Loucy (cell line): ENCODE measurements around the gene NPAT.

Experiments
- H2AFZ ChIP-seq: fragments of 200-600 bp; sonication (generic); 2 replicates; pipeline ENCODE4 v1.6.0; 2016; ENCODE audit warnings: antibody characterized with exemption, mild to moderate bottlenecking, low read length, moderate library complexity
- H3F3A ChIP-seq: fragments of 200-600 bp; 2 replicates; pipeline ENCODE4 v1.6.0; 2016; ENCODE audit warnings: antibody characterized with exemption, low read depth, mild to moderate bottlenecking
- H3K27me3 ChIP-seq: fragments of 200-600 bp; sonication (generic); 2 replicates; pipeline ENCODE4 v1.6.1; 2014; ENCODE audit warnings: low read length, mild to moderate bottlenecking; ENCODE audit not compliant: insufficient read depth, poor library complexity, severe bottlenecking
- H3K36me3 ChIP-seq: fragments of 200-600 bp; sonication (generic); 2 replicates; pipeline ENCODE4 v1.6.1; 2016; ENCODE audit warnings: low read length; ENCODE audit not compliant: insufficient read depth
- H3K4me1 ChIP-seq: fragments of 200-600 bp; sonication (generic); 2 replicates; pipeline ENCODE4 v1.5.1; 2014; ENCODE audit warnings: low read length, mild to moderate bottlenecking; ENCODE audit not compliant: insufficient read depth, poor library complexity, severe bottlenecking
- H3K4me2 ChIP-seq: fragments of 200-600 bp; sonication (generic); 2 replicates; pipeline ENCODE4 v1.6.0; 2014; ENCODE audit warnings: antibody characterized with exemption, low read length, low read depth, mild to moderate bottlenecking; ENCODE audit not compliant: poor library complexity, severe bottlenecking
- H3K4me3 ChIP-seq: fragments of 200-600 bp; sonication (generic); 2 replicates; pipeline ENCODE4 v1.5.1; 2014; ENCODE audit warnings: low read length, mild to moderate bottlenecking, mixed read lengths; ENCODE audit not compliant: poor library complexity, severe bottlenecking
- H3K79me2 ChIP-seq: fragments of 200-600 bp; sonication (generic); 2 replicates; pipeline ENCODE4 v1.6.1; 2014; ENCODE audit warnings: low read length; ENCODE audit not compliant: insufficient read depth
- H3K9ac ChIP-seq: fragments of 200-600 bp; sonication (generic); 2 replicates; pipeline ENCODE4 v1.6.0; 2014; ENCODE audit warnings: mild to moderate bottlenecking, low read depth, low read length, moderate library complexity; ENCODE audit not compliant: poor library complexity, severe bottlenecking
- H3K9me2 ChIP-seq: fragments of 200-600 bp; sonication (generic); replicated peaks from 2 replicates; pipeline ENCODE4 v1.6.1; 2016; ENCODE audit warnings: low read depth, low read length, mixed read lengths
- H3K9me3 ChIP-seq: fragments of 200-600 bp; sonication (generic); 2 replicates; pipeline ENCODE4 v1.6.1; 2014; ENCODE audit warnings: mild to moderate bottlenecking, antibody characterized with exemption, low read length, low read depth; ENCODE audit not compliant: insufficient read depth
- H4K20me1 ChIP-seq: fragments of 200-600 bp; sonication (generic); 2 replicates; pipeline ENCODE4 v1.6.0; 2014; ENCODE audit warnings: antibody characterized with exemption, low read length, mild to moderate bottlenecking; ENCODE audit not compliant: insufficient read depth, poor library complexity, severe bottlenecking
- CTCF ChIP-seq: fragments of 200-600 bp; sonication (generic); conservative IDR thresholded peaks from 2 replicates; pipeline ENCODE4 v1.5.1; 2014; ENCODE audit warnings: mild to moderate bottlenecking, antibody characterized with exemption, low read length
- EZH2phosphoT487 ChIP-seq: fragments of 200-600 bp; IDR thresholded peaks from 2 replicates; pipeline ENCODE4 v1.6.1; 2018; ENCODE audit warnings: antibody characterized with exemption, mild to moderate bottlenecking, moderate library complexity, borderline replicate concordance

NPAT gene

DNA sequence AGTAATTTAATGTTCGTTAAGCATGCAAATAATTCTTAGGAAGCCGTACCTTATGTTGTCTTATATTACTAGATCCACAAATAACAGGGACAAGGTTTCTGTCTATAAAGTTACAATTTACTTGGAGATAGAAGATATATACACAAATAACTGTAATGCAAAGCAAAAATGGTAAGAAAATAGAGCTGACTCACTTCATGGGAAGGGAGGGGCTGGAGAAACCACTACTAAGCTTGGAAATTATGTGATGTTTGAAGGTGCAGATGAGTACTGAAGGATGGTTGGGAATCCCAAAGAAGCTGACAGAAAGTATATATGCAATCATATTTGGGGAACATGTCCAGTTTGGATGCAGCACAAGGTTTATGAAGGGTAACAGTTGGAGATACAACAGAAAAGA is 4.0 kb downstream of the NPAT start:
- no peaks in the 10 kb centered on the region for H3K9me3 ChIP-seq
- H3K27me3 ChIP-seq = no peaks in the 10 kb centered on the region
- peak overlapping the region; percentile 77 for H3K4me2 ChIP-seq
- peaks cover 89% of the 10 kb centered on the region for H3K79me2 ChIP-seq
- peaks cover 2% of the 10 kb centered on the region; the same call in 1 of the 2 replicates for H3K36me3 ChIP-seq
- H4K20me1 ChIP-seq = peaks cover 71% of the 10 kb centered on the region
- no peak for TF ChIP-seq EZH2phosphoT487
- no peak for TF ChIP-seq CTCF
- H3K4me1 ChIP-seq = peaks cover 45% of the 10 kb centered on the region
- H3K4me3 ChIP-seq = peak overlapping the region; percentile 96
- H2AFZ ChIP-seq = no peak overlapping the region
- no peaks in the 10 kb centered on the region for H3F3A ChIP-seq
- no peaks in the 10 kb centered on the region for H3K9me2 ChIP-seq
- H3K9ac ChIP-seq = peak overlapping the region; percentile 1

DNA sequence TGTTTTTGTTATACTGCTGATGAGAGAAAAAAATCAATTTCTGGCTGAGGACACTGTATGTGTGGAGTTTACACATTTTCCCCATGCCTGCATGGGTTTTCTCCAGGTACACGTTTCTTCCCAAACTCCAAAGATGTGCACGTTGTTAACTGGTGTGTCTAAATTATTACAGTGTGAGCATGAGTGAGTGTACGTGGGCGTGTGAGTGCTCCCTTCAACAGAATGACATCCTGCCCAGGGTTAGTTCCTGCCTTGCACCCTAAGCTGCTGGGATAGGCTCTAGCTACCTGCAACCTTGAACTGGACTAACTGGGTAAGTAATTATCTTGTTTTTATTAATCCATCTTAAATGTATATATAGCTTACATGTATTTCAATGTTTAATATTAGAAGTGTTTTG is 5.5 kb downstream of the NPAT start:
- Histone ChIP-seq H3F3A (no peaks in the 10 kb centered on the region), H3K9ac (no peak overlapping the region), H2AFZ (no peak overlapping the region), H3K79me2 (peaks cover 96% of the 10 kb centered on the region), H3K9me2 (no peaks in the 10 kb centered on the region), H3K4me1 (peaks cover 45% of the 10 kb centered on the region), H4K20me1 (peaks cover 75% of the 10 kb centered on the region), H3K27me3 (no peaks in the 10 kb centered on the region), H3K4me3 (no peak overlapping the region), H3K36me3 (peaks cover 9% of the 10 kb centered on the region; the same call in 1 of the 2 replicates), H3K4me2 (peak overlapping the region; percentile 22), H3K9me3 (no peaks in the 10 kb centered on the region)
- TF ChIP-seq CTCF (no peak), EZH2phosphoT487 (no peak)

DNA sequence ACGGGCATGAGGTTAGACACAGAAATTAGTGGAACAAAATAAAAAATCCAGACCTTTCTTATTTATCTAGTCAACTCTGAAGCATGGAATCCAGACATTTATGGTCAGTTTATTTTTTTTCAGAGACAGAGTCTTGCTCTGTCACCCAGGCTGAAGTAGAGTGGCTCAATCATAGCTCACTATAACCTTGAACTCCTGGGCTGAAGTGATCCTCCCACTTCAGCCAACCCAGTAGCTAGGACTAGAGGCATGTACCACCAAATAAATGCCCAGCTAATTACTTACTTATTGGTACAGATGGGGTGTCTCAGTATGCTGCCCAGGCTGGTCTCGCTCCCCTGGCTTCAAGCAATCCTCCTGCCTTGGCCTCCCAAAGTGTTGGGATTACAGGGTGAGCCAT is 8.7 kb downstream of the NPAT start:
- peaks cover 94% of the 10 kb centered on the region for H3K79me2 ChIP-seq
- no peak for TF ChIP-seq EZH2phosphoT487
- no peak for TF ChIP-seq CTCF
- no peak overlapping the region for H3K4me2 ChIP-seq
- H3K27me3 ChIP-seq = no peaks in the 10 kb centered on the region
- no peak overlapping the region for H3K9ac ChIP-seq
- H3K36me3 ChIP-seq = peaks cover 29% of the 10 kb centered on the region
- no peak overlapping the region for H3K4me3 ChIP-seq
- no peak overlapping the region for H2AFZ ChIP-seq
- peaks cover 25% of the 10 kb centered on the region for H3K4me1 ChIP-seq
- no peaks in the 10 kb centered on the region for H3F3A ChIP-seq
- no peaks in the 10 kb centered on the region for H3K9me3 ChIP-seq
- peaks cover 44% of the 10 kb centered on the region for H4K20me1 ChIP-seq
- H3K9me2 ChIP-seq = no peaks in the 10 kb centered on the region
